HEK293 (cell line): Measurements from ENCODE around the gene ARHGEF5.
"Not testable (repeated sequence)": the region's sequence is repeated elsewhere in the genome, so short reads cannot be mapped to it uniquely, and the experiment has no call there.

ENCODE experiments used
- CTCF ChIA-PET: fragments of 350-600 bp; formaldehyde crosslinking; extraction: SDS; loops from one replicate; lab custom pipeline; 2021; ENCODE audit warnings: antibody characterized with exemption; lab: Yijun Ruan, JAX
- POLR2A ChIA-PET: fragments of 300-600 bp; formaldehyde crosslinking; extraction: SDS; loops from one replicate; lab custom pipeline; 2020; ENCODE audit warnings: antibody characterized with exemption, inconsistent platforms; lab: Yijun Ruan, JAX
- H3K27ac ChIP-seq: fragments of 200-500 bp; sonication (Bioruptor generic); 2 replicates; pipeline ENCODE4 v1.5.1; 2014; ENCODE audit warnings: low read depth, low read length, control low read depth, inconsistent platforms; ENCODE audit errors: extremely low read depth
- H3K36me3 ChIP-seq, 2 experiments: fragments of 200-500 bp in 1 of 2; sonication (Bioruptor generic) in 1 of 2; 1 replicate in 1 of 2; 2 replicates in 1 of 2; pipeline ENCODE4 v1.5.1; 2014 to 2017; ENCODE audit warnings: inconsistent platforms in 2 of 2, low read length in 2 of 2; ENCODE audit not compliant: control insufficient read depth in 2 of 2, insufficient read depth in 1 of 2
- H3K4me1 ChIP-seq: fragments of 200-500 bp; sonication (Bioruptor generic); 2 replicates; pipeline ENCODE4 v1.5.1; 2014; ENCODE audit warnings: mild to moderate bottlenecking, low read length, inconsistent platforms; ENCODE audit not compliant: control insufficient read depth, insufficient read depth
- H3K4me3 ChIP-seq: 2 replicates; pipeline ENCODE4 v1.5.1; 2011; ENCODE audit warnings: low read depth, mild to moderate bottlenecking, control low read depth, low read length, moderate library complexity
- H3K9me3 ChIP-seq: fragments of 200-500 bp; sonication (Bioruptor generic); 2 replicates; pipeline ENCODE4 v1.5.1; 2014; ENCODE audit warnings: low read depth, low read length, inconsistent platforms; ENCODE audit not compliant: control insufficient read depth, insufficient read depth
- AEBP2 ChIP-seq: fragments of 450-650 bp; formaldehyde crosslinking; IDR thresholded peaks from 2 replicates; pipeline ENCODE4 v1.5.1; 2016; ENCODE audit warnings: missing biosample characterization, missing genetic modification characterization, borderline replicate concordance
- BCL11B ChIP-seq: fragments of 450-650 bp; formaldehyde crosslinking; IDR thresholded peaks from 2 replicates; pipeline ENCODE4 v1.5.1; 2016; ENCODE audit warnings: low read depth, missing biosample characterization, missing genetic modification characterization
- ELK4 ChIP-seq: IDR thresholded peaks from 2 replicates; pipeline ENCODE4 v1.6.1; 2011; ENCODE audit warnings: mild to moderate bottlenecking, low read depth, low read length, borderline replicate concordance
- PRDM4 ChIP-seq: fragments of 450-650 bp; formaldehyde crosslinking; IDR thresholded peaks from 2 replicates; pipeline ENCODE4 v1.5.1; 2017; ENCODE audit warnings: missing biosample characterization, missing genetic modification characterization
- SETDB1 ChIP-seq: IDR thresholded peaks from one replicate; pipeline ENCODE4 v1.6.1; 2017; ENCODE audit warnings: mild to moderate bottlenecking, low read length, moderate library complexity, mixed read lengths; ENCODE audit not compliant: insufficient read length
- SP7 ChIP-seq: fragments of 450-650 bp; formaldehyde crosslinking; IDR thresholded peaks from 2 replicates; pipeline ENCODE4 v1.5.1; 2016; ENCODE audit warnings: missing biosample characterization, missing genetic modification characterization
- TRIM28 ChIP-seq: IDR thresholded peaks from 2 replicates; pipeline ENCODE4 v1.6.1; 2011; ENCODE audit warnings: low read length, control low read depth, borderline replicate concordance
- ZBTB1 ChIP-seq: fragments of 450-650 bp; formaldehyde crosslinking; IDR thresholded peaks from 2 replicates; pipeline ENCODE4 v1.5.1; 2016; ENCODE audit warnings: missing biosample characterization, missing genetic modification characterization
- ZBTB26 ChIP-seq: fragments of 450-650 bp; formaldehyde crosslinking; optimal IDR thresholded peaks from 2 replicates; pipeline ENCODE3; 2016; ENCODE audit warnings: missing biosample characterization, mild to moderate bottlenecking, missing genetic modification characterization
- ZFP69B ChIP-seq: fragments of 450-650 bp; formaldehyde crosslinking; IDR thresholded peaks from 2 replicates; pipeline ENCODE4 v1.5.1; 2016; ENCODE audit warnings: missing biosample characterization, missing genetic modification characterization
- ZNF155 ChIP-seq: fragments of 450-650 bp; formaldehyde crosslinking; IDR thresholded peaks from 2 replicates; pipeline ENCODE4 v1.5.1; 2016; ENCODE audit warnings: missing biosample characterization, missing genetic modification characterization
- ZNF335 ChIP-seq: fragments of 450-650 bp; formaldehyde crosslinking; conservative IDR thresholded peaks from 2 replicates; pipeline ENCODE4 v1.5.1; 2016; ENCODE audit warnings: missing biosample characterization, missing genetic modification characterization
- ZNF555 ChIP-seq: fragments of 450-650 bp; formaldehyde crosslinking; conservative IDR thresholded peaks from 2 replicates; pipeline ENCODE4 v1.5.1; 2017; ENCODE audit warnings: missing biosample characterization, mild to moderate bottlenecking, missing genetic modification characterization, inconsistent platforms
- ZNF585B ChIP-seq: fragments of 450-650 bp; formaldehyde crosslinking; IDR thresholded peaks from 2 replicates; pipeline ENCODE4 v1.5.1; 2016; ENCODE audit warnings: missing biosample characterization, missing genetic modification characterization
- ZNF624 ChIP-seq: fragments of 450-650 bp; formaldehyde crosslinking; IDR thresholded peaks from 2 replicates; pipeline ENCODE4 v1.5.1; 2017; ENCODE audit warnings: missing biosample characterization, missing genetic modification characterization
- ZNF76 ChIP-seq: fragments of 450-650 bp; formaldehyde crosslinking; IDR thresholded peaks from 2 replicates; pipeline ENCODE4; 2016; ENCODE audit warnings: low read depth, missing biosample characterization, missing genetic modification characterization, borderline replicate concordance
- ZNF785 ChIP-seq: fragments of 450-650 bp; formaldehyde crosslinking; IDR thresholded peaks from 2 replicates; pipeline ENCODE4 v1.5.1; 2016; ENCODE audit warnings: missing biosample characterization, missing genetic modification characterization
- ZSCAN23 ChIP-seq: fragments of 450-650 bp; formaldehyde crosslinking; IDR thresholded peaks from 2 replicates; pipeline ENCODE4 v1.5.1; 2016; ENCODE audit warnings: missing biosample characterization, missing genetic modification characterization
- TF ChIP-seq, protein P1 (sequence below): fragments of 450-650 bp; formaldehyde crosslinking; IDR thresholded peaks from 2 replicates; pipeline ENCODE4 v1.5.1; 2016; ENCODE audit warnings: missing biosample characterization, missing genetic modification characterization, low read depth
- TF ChIP-seq, protein P2 (sequence below): fragments of 450-650 bp; formaldehyde crosslinking; IDR thresholded peaks from 2 replicates; pipeline ENCODE4 v1.5.1; 2016; ENCODE audit warnings: missing biosample characterization, missing genetic modification characterization

Gene ARHGEF5

GRCh38 chr7:144427539-144427938 is 72.3 kb downstream of the ARHGEF5 start:
- TF ChIP-seq ZNF585B (tag by site-specific recombination) (peak; percentile 93), SETDB1 (peak; percentile 48), TRIM28 (peak; percentile 72; the same call in 1 of the 2 replicates)
- H3K4me1 ChIP-seq, H3K4me3 ChIP-seq, H3K27ac ChIP-seq, POLR2A ChIA-PET, H3K36me3 ChIP-seq, H3K9me3 ChIP-seq, CTCF ChIA-PET: not testable (repeated sequence)

- CTCF ChIA-PET = interaction anchor here (1.0 kb wide), 2 partner anchors 9 to 10 kb away, joined by 3 read pairs; no protein-coding TSS in a partner anchor
- TF ChIP-seq ZNF555 = no peak
- TF ChIP-seq ZNF624 = no peak
- TF ChIP-seq ELK4 = no peak
- TF ChIP-seq AEBP2 (tag by site-specific recombination) = no peak
- TF ChIP-seq BCL11B (tag by site-specific recombination) = no peak
- no peak for TF ChIP-seq ZNF785
- no peak for TF ChIP-seq SP7 (tag by site-specific recombination)
- TF ChIP-seq ZNF335 = no peak
- no peak for TF ChIP-seq ZFP69B (tag by site-specific recombination)
- TF ChIP-seq ZNF76 (tag by site-specific recombination) = no peak
- no peak for TF ChIP-seq PRDM4 (tag by site-specific recombination)
- TF ChIP-seq, protein P1, sequence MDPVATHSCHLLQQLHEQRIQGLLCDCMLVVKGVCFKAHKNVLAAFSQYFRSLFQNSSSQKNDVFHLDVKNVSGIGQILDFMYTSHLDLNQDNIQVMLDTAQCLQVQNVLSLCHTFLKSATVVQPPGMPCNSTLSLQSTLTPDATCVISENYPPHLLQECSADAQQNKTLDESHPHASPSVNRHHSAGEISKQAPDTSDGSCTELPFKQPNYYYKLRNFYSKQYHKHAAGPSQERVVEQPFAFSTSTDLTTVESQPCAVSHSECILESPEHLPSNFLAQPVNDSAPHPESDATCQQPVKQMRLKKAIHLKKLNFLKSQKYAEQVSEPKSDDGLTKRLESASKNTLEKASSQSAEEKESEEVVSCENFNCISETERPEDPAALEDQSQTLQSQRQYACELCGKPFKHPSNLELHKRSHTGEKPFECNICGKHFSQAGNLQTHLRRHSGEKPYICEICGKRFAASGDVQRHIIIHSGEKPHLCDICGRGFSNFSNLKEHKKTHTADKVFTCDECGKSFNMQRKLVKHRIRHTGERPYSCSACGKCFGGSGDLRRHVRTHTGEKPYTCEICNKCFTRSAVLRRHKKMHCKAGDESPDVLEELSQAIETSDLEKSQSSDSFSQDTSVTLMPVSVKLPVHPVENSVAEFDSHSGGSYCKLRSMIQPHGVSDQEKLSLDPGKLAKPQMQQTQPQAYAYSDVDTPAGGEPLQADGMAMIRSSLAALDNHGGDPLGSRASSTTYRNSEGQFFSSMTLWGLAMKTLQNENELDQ (tag by site-specific recombination) = no peak
- TF ChIP-seq ZNF155 (tag by site-specific recombination) = no peak
- TF ChIP-seq ZSCAN23 (tag by site-specific recombination) = no peak
- TF ChIP-seq, protein P2, sequence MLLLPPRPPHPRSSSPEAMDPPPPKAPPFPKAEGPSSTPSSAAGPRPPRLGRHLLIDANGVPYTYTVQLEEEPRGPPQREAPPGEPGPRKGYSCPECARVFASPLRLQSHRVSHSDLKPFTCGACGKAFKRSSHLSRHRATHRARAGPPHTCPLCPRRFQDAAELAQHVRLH (tag by site-specific recombination) = no peak
- TF ChIP-seq ZBTB26 = no peak
- TF ChIP-seq ZBTB1 (tag by site-specific recombination) = no peak
- TF ChIP-seq, all 188 proteins: peak for 0
- H3K27ac ChIP-seq = no peak overlapping the region
- H3K9me3 ChIP-seq = no peaks in the 10 kb centered on the region
- POLR2A ChIA-PET = no interaction called here
- no peaks in the 10 kb centered on the region for H3K36me3 ChIP-seq
- no peaks in the 10 kb centered on the region for H3K4me1 ChIP-seq
- no peak overlapping the region for H3K4me3 ChIP-seq
Measured at GRCh38 chr7:144428431-144428830, 73.2 kb downstream of the ARHGEF5 start.
